ENCODE measurements around the gene IL1RN. TPM values are rescaled to one million over a fixed set of nuclear protein-coding genes. Genes with fewer than 3 reads are reported as not detected.
A peak's percentile ranks its signal among the peaks of the same experiment; 100 is the strongest.

IL1RN gene
- total and polyA plus RNA-seq, 5 donors from 2014 or later, result 0.23 to 0.59 TPM; not detected in 3

DNA sequence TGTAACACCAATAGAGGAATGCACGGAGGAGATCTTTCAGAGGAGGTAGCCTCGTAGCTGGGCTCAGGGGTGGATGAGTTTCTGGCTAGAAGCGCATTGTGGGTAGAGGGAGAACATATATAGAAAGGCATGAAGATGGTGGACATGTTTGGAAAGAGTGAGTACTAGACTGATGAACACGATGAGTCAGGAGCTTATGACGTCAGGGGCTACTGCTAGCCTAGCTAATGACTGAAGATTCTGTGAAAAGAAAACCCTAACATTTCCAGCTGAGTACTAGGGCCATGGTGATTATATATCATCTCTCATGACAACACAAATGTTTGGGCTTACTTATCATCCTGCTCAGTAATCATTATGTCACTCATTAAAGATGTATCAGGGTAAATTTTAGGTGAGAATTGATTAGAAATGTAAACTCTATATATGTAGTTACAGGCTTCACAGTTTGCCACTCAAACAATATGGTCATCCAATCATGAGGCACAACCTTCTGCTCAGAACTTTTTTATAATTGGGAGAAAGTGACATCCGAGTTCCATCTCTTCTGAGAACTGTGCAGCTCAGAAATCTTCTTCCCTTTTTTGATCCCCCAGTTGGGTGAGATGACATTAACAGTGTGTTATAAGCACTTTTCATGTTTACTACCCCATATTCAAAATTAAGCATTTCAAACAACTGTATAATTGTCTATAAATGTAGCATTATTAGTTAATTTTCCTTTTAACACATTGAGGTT is 22.2 kb upstream of the IL1RN start:
- no peaks in the 10 kb centered on the region for H3K27me3 ChIP-seq (ENCODE audit: control insufficient read depth, insufficient read depth, low read length)
- no peak overlapping the region for H3K4me3 Mint-ChIP-seq
- peaks cover 14% of the 10 kb centered on the region for H3K27me3 Mint-ChIP-seq
- no peak overlapping the region for H3K27ac Mint-ChIP-seq
- H3K36me3 Mint-ChIP-seq, result no peaks in the 10 kb centered on the region
- no peak overlapping the region for H3K4me3 ChIP-seq (ENCODE audit: low read depth, low read length)
- ATAC-seq (ENCODE audit: low read depth in 2 of 2) (peak; percentile 62 to 69), DNase-seq (peak in 1 of 3 donors; percentile 40)
- H3K27ac ChIP-seq (ENCODE audit: insufficient read depth, low read length, poor library complexity, severe bottlenecking), result no peak overlapping the region
- H3K9me3 Mint-ChIP-seq, result peaks cover 0 to 3% (median 0%) of the 10 kb centered on the region in 7 donors
- no peaks in the 10 kb centered on the region for H3K36me3 ChIP-seq (ENCODE audit: control insufficient read depth, insufficient read depth, low read length)
- H3K4me1 ChIP-seq (ENCODE audit: control insufficient read depth, insufficient read depth, low read length, poor library complexity, severe bottlenecking), result no peaks in the 10 kb centered on the region
- no peaks in the 10 kb centered on the region for H3K9me3 ChIP-seq (ENCODE audit: control insufficient read depth in 2 of 2, low read length in 2 of 2)
- no peaks in the 10 kb centered on the region for H3K4me1 Mint-ChIP-seq

DNA sequence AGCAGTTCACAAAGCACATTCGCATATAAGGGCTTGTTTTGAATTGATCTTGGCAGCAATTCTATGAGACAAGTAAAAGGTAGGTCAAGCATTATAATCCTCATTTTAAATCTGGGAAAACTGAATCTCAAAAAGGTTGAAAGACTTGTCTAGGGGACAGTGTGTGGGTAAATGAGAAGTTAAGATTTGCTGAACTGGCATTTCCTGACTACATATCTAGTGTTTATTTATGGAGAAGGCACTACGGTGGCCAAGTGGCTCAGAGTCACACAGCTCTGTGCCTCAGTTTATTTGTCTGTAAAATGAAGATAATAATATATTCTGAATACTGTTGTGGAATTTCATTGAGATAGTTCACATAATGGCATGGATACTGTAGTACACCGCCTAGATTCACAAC is 16.3 kb upstream of the IL1RN start:
- Histone ChIP-seq H3K9me3 (ENCODE audit: control insufficient read depth in 2 of 2, low read length in 2 of 2) (no peaks in the 10 kb centered on the region), H3K4me1 (ENCODE audit: control insufficient read depth, insufficient read depth, low read length, poor library complexity, severe bottlenecking) (peaks cover 8% of the 10 kb centered on the region), H3K27ac (ENCODE audit: insufficient read depth, low read length, poor library complexity, severe bottlenecking) (no peak overlapping the region), H3K27me3 (ENCODE audit: control insufficient read depth, insufficient read depth, low read length) (no peaks in the 10 kb centered on the region), H3K36me3 (ENCODE audit: control insufficient read depth, insufficient read depth, low read length) (no peaks in the 10 kb centered on the region), H3K4me3 (ENCODE audit: low read depth, low read length) (no peak overlapping the region)
- H3K36me3 Mint-ChIP-seq, result no peaks in the 10 kb centered on the region
- peaks cover 0 to 5% (median 4%) of the 10 kb centered on the region in 4 donors for H3K4me1 Mint-ChIP-seq
- no peak overlapping the region for H3K27ac Mint-ChIP-seq
- no peaks in the 10 kb centered on the region for H3K9me3 Mint-ChIP-seq
- DNase-seq (no peak), ATAC-seq (ENCODE audit: low read depth in 2 of 2) (no peak)
- peaks cover 9% of the 10 kb centered on the region for H3K27me3 Mint-ChIP-seq
- H3K4me3 Mint-ChIP-seq, result no peak overlapping the region

GRCh38 chr2:113111823-113112287 is 15.5 kb upstream of the IL1RN start:
- Histone ChIP-seq H3K27ac (ENCODE audit: insufficient read depth, low read length, poor library complexity, severe bottlenecking) (no peak overlapping the region), H3K9me3 (ENCODE audit: control insufficient read depth in 2 of 2, low read length in 2 of 2) (no peaks in the 10 kb centered on the region), H3K4me3 (ENCODE audit: low read depth, low read length) (no peak overlapping the region), H3K36me3 (ENCODE audit: control insufficient read depth, insufficient read depth, low read length) (no peaks in the 10 kb centered on the region), H3K27me3 (ENCODE audit: control insufficient read depth, insufficient read depth, low read length) (no peaks in the 10 kb centered on the region), H3K4me1 (ENCODE audit: control insufficient read depth, insufficient read depth, low read length, poor library complexity, severe bottlenecking) (peaks cover 15% of the 10 kb centered on the region)
- DNase-seq, result no peak
- no peak overlapping the region for H3K4me3 Mint-ChIP-seq
- peaks cover 0 to 1% (median 0%) of the 10 kb centered on the region in 7 donors for H3K9me3 Mint-ChIP-seq
- H3K4me1 Mint-ChIP-seq, result peaks cover 0 to 12% (median 8%) of the 10 kb centered on the region in 4 donors
- H3K27me3 Mint-ChIP-seq, result peaks cover 9% of the 10 kb centered on the region
- no peak for ATAC-seq (ENCODE audit: low read depth in 2 of 2)
- H3K36me3 Mint-ChIP-seq, result no peaks in the 10 kb centered on the region
- no peak overlapping the region for H3K27ac Mint-ChIP-seq

GRCh38 chr2:113112441-113112840 is 15.0 kb upstream of the IL1RN start:
- Mint-ChIP-seq H3K4me1 (peaks cover 0 to 14% (median 9%) of the 10 kb centered on the region in 4 donors), H3K36me3 (no peaks in the 10 kb centered on the region), H3K27ac (no peak overlapping the region), H3K9me3 (peaks cover 0 to 1% (median 0%) of the 10 kb centered on the region in 7 donors), H3K27me3 (peaks cover 9% of the 10 kb centered on the region), H3K4me3 (no peak overlapping the region)
- H3K4me3 ChIP-seq (ENCODE audit: low read depth, low read length), result no peak overlapping the region
- H3K27ac ChIP-seq (ENCODE audit: insufficient read depth, low read length, poor library complexity, severe bottlenecking), result no peak overlapping the region
- H3K9me3 ChIP-seq (ENCODE audit: control insufficient read depth in 2 of 2, low read length in 2 of 2), result no peaks in the 10 kb centered on the region
- peaks cover 16% of the 10 kb centered on the region for H3K4me1 ChIP-seq (ENCODE audit: control insufficient read depth, insufficient read depth, low read length, poor library complexity, severe bottlenecking)
- no peaks in the 10 kb centered on the region for H3K36me3 ChIP-seq (ENCODE audit: control insufficient read depth, insufficient read depth, low read length)
- DNase-seq, result no peak
- H3K27me3 ChIP-seq (ENCODE audit: control insufficient read depth, insufficient read depth, low read length), result no peaks in the 10 kb centered on the region
- ATAC-seq (ENCODE audit: low read depth in 2 of 2), result no peak

- H3K27me3 ChIP-seq (ENCODE audit: control insufficient read depth, insufficient read depth, low read length), result no peaks in the 10 kb centered on the region
- ATAC-seq (ENCODE audit: low read depth in 2 of 2) (no peak), DNase-seq (no peak)
- no peaks in the 10 kb centered on the region for H3K36me3 ChIP-seq (ENCODE audit: control insufficient read depth, insufficient read depth, low read length)
- no peaks in the 10 kb centered on the region for H3K9me3 ChIP-seq (ENCODE audit: control insufficient read depth in 2 of 2, low read length in 2 of 2)
- no peak overlapping the region for H3K4me3 Mint-ChIP-seq
- no peak overlapping the region for H3K27ac Mint-ChIP-seq
- H3K4me1 Mint-ChIP-seq, result peaks cover 0 to 14% (median 9%) of the 10 kb centered on the region in 4 donors
- H3K4me1 ChIP-seq (ENCODE audit: control insufficient read depth, insufficient read depth, low read length, poor library complexity, severe bottlenecking), result peaks cover 16% of the 10 kb centered on the region
- H3K27ac ChIP-seq (ENCODE audit: insufficient read depth, low read length, poor library complexity, severe bottlenecking), result no peak overlapping the region
- H3K27me3 Mint-ChIP-seq, result peaks cover 9% of the 10 kb centered on the region
- no peaks in the 10 kb centered on the region for H3K36me3 Mint-ChIP-seq
- no peak overlapping the region for H3K4me3 ChIP-seq (ENCODE audit: low read depth, low read length)
- peaks cover 0 to 1% (median 0%) of the 10 kb centered on the region in 7 donors for H3K9me3 Mint-ChIP-seq
These were observed 14.5 kb upstream of the IL1RN start for GRCh38 chr2:113112871-113113270.

- H3K4me1 Mint-ChIP-seq, result peaks cover 0 to 14% (median 9%) of the 10 kb centered on the region in 4 donors
- peaks cover 5% of the 10 kb centered on the region for H3K27me3 Mint-ChIP-seq
- H3K9me3 ChIP-seq (ENCODE audit: control insufficient read depth in 2 of 2, low read length in 2 of 2), result no peaks in the 10 kb centered on the region
- H3K27me3 ChIP-seq (ENCODE audit: control insufficient read depth, insufficient read depth, low read length), result no peaks in the 10 kb centered on the region
- H3K36me3 ChIP-seq (ENCODE audit: control insufficient read depth, insufficient read depth, low read length), result no peaks in the 10 kb centered on the region
- no peak overlapping the region for H3K4me3 Mint-ChIP-seq
- no peaks in the 10 kb centered on the region for H3K36me3 Mint-ChIP-seq
- no peak for ATAC-seq (ENCODE audit: low read depth in 2 of 2)
- H3K4me3 ChIP-seq (ENCODE audit: low read depth, low read length), result no peak overlapping the region
- no peak overlapping the region for H3K27ac ChIP-seq (ENCODE audit: insufficient read depth, low read length, poor library complexity, severe bottlenecking)
- H3K4me1 ChIP-seq (ENCODE audit: control insufficient read depth, insufficient read depth, low read length, poor library complexity, severe bottlenecking), result peaks cover 16% of the 10 kb centered on the region
- peaks cover 0 to 1% (median 0%) of the 10 kb centered on the region in 7 donors for H3K9me3 Mint-ChIP-seq
- no peak overlapping the region for H3K27ac Mint-ChIP-seq
- DNase-seq, result no peak
These were observed 13.6 kb upstream of the IL1RN start for GRCh38 chr2:113113807-113114206.

DNA sequence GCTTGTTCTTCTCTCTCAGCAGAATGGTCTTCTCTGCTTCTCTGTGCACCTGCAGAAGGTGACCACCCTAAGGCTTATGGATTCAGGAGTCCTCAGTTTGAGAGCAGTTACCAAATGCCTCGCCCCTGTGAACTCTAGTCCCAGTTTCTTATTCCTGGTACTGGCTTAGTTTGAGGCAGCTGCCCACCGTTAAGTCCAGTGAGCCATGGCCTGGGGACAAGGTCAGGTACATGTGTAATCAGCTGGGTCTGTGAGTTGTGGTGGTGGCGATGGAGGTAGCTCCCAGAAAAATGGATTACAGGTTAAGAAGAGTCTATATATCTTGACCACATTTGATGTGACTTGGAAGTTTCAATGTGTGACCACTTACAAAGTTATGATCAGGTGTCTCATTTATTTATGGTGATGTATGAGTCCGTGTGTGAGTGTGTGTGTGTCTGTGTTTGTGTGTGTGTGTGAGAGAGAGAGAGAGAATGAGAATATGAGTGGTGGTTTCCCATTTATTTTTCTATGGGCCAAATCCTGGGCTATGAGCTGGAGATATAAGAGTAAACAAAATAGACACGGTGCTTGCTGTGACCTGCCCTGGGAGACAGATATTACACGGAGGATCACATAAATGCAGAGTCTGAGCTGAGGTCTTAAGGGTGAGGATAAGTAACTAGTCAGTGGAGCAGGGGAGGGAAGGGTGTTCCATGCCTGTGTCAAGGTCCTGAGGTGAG is 13.0 kb upstream of the IL1RN start:
- H3K4me3 ChIP-seq (ENCODE audit: low read depth, low read length), result no peak overlapping the region
- no peaks in the 10 kb centered on the region for H3K36me3 ChIP-seq (ENCODE audit: control insufficient read depth, insufficient read depth, low read length)
- no peaks in the 10 kb centered on the region for H3K27me3 ChIP-seq (ENCODE audit: control insufficient read depth, insufficient read depth, low read length)
- ATAC-seq (ENCODE audit: low read depth in 2 of 2) (no peak), DNase-seq (no peak)
- Mint-ChIP-seq H3K27ac (no peak overlapping the region), H3K4me1 (peaks cover 0 to 14% (median 9%) of the 10 kb centered on the region in 4 donors), H3K9me3 (peaks cover 0 to 1% (median 0%) of the 10 kb centered on the region in 7 donors), H3K27me3 (peaks cover 4% of the 10 kb centered on the region), H3K4me3 (no peak overlapping the region), H3K36me3 (no peaks in the 10 kb centered on the region)
- peaks cover 16% of the 10 kb centered on the region for H3K4me1 ChIP-seq (ENCODE audit: control insufficient read depth, insufficient read depth, low read length, poor library complexity, severe bottlenecking)
- H3K27ac ChIP-seq (ENCODE audit: insufficient read depth, low read length, poor library complexity, severe bottlenecking), result no peak overlapping the region
- no peaks in the 10 kb centered on the region for H3K9me3 ChIP-seq (ENCODE audit: control insufficient read depth in 2 of 2, low read length in 2 of 2)

Measured in CD4-positive, CD25-positive, alpha-beta regulatory T cell (primary cell).